Adrenal gland (tissue), 19 donors: ENCODE data around the gene MAP2. TPM values are rescaled to one million over a fixed set of nuclear protein-coding genes. Genes with fewer than 3 reads are reported as not detected.

Source experiments
- DNase-seq, 7 donors: peaks; one replicate each; pipeline ENCODE4 v3.0.0-alpha.2; 2019 to 2020
- H3K27ac ChIP-seq, 5 donors: fragments of 200-600 bp; sonication (generic) in 4 of 5; 1 replicate in 3 of 5; 2 replicates in 2 of 5; pipeline versions ENCODE4 v1.5.1 to v1.8.0; 2016 to 2020; ENCODE audit warnings: mild to moderate bottlenecking in 1 of 5
- H3K27me3 ChIP-seq: fragments of 200-600 bp; 2 replicates; pipeline ENCODE4 v1.8.0; 2021
- H3K36me3 ChIP-seq, 2 donors: fragments of 200-600 bp; replicated peaks in 1 of 2; 1 replicate in 1 of 2; 2 replicates in 1 of 2; pipeline versions ENCODE4 v1.5.1 to v1.8.0; 2018 to 2022
- H3K4me1 ChIP-seq, 2 donors: fragments of 200-600 bp; replicated peaks in 1 of 2; 1 replicate in 1 of 2; 2 replicates in 1 of 2; pipeline versions ENCODE4 v1.5.1 to v1.8.0; 2018 to 2021
- H3K4me3 ChIP-seq, 4 donors: fragments of 200-600 bp; sonication (generic) in 3 of 4; one replicate each; pipeline ENCODE4 v1.5.1; 2016 to 2018
- H3K9me3 ChIP-seq, 3 donors: fragments of 200-600 bp; sonication (generic) in 1 of 3; replicated peaks in 1 of 3; 1 replicate in 2 of 3; 2 replicates in 1 of 3; pipeline versions ENCODE4 v1.5.1 to v1.8.0; 2016 to 2021
- CTCF ChIP-seq, 6 experiments: fragments of 450-650 bp in 4 of 6; fragments of 200-600 bp in 2 of 6; sonication (generic) in 1 of 6; IDR thresholded peaks; 1 replicate in 5 of 6; 2 replicates in 1 of 6; pipeline versions ENCODE4 v1.5.1 to v1.8.0; 2016 to 2021; ENCODE audit warnings: antibody characterized with exemption in 6 of 6, mild to moderate bottlenecking in 2 of 6, moderate library complexity in 1 of 6
- POLR2A ChIP-seq, 2 donors: fragments of 450-650 bp; IDR thresholded peaks; one replicate each; pipeline ENCODE4 v1.6.1; 2017; ENCODE audit warnings: antibody characterized with exemption in 2 of 2, mild to moderate bottlenecking in 2 of 2, moderate library complexity in 1 of 2
- WGBS, 4 donors: extraction: QIAGEN DNeasy Blood & Tissue Kit in 2 of 4; methylation state at CpG; one replicate each; pipeline versions ENCODE4 v1.1.5 to v1.1.7; 2013 to 2017; 5-methylcytosine and 5-hydroxymethylcytosine counted together
- intact Hi-C, 2 donors: fragments of 100-400 bp; cut with DNase I; formaldehyde crosslinking; loops; one replicate each; pipeline versions ENCODE4 v1.14.1 to v1.15.0; 2022 to 2023
- long read RNA-seq, 10 donors: library from polyadenylated mRNA in 3 of 10; unstranded in 2 of 10; stranded (forward) in 1 of 10; transcript quantifications; one replicate each; pipeline ENCODE4 v2.0.0 and lab custom pipeline, GENCODE V29; 2021 to 2026
- polyA plus RNA-seq, 3 donors: library from polyadenylated mRNA; stranded (reverse); fragments of 200-250 nt in 2 of 3; fragments of 350-450 nt in 1 of 3; fragmentation: Illumina TruSeq in 1 of 3; extraction: RNeasy Lipid Tissue Mini Kit (QIAGEN cat#74804) in 1 of 3; gene quantifications; one replicate each; pipeline ENCODE4 v1.2.3, GENCODE V29; 2013 to 2014
- total RNA-seq, 9 donors: library from RNA; depleted of rRNA in 4 of 9; stranded (reverse); fragments of >200 nt in 4 of 9; fragments of 120-200 nt in 1 of 9; fragmentation: NEBNext Ultra II Directional in 1 of 9; extraction: Animal tissue kit (Norgen Biotek cat#: 25700) in 1 of 9; gene quantifications; one replicate each; pipeline versions ENCODE4 v1.1.0 to v1.2.4, GENCODE V29; 2013 to 2023
- donor health status: healthy with polysubstance abuse.
- donor health status: Bipolar disorder and iron deficiency.
- donor health status: DM: yes; HTN: yes; CAD: no.
- donor health status: DM: no; HTN: no; CAD: no.
- donor health status: DM: no; HTN: no; CAD: no.
- donor health status: DM: yes; HTN: yes; CAD: no.

MAP2 gene, protein sequence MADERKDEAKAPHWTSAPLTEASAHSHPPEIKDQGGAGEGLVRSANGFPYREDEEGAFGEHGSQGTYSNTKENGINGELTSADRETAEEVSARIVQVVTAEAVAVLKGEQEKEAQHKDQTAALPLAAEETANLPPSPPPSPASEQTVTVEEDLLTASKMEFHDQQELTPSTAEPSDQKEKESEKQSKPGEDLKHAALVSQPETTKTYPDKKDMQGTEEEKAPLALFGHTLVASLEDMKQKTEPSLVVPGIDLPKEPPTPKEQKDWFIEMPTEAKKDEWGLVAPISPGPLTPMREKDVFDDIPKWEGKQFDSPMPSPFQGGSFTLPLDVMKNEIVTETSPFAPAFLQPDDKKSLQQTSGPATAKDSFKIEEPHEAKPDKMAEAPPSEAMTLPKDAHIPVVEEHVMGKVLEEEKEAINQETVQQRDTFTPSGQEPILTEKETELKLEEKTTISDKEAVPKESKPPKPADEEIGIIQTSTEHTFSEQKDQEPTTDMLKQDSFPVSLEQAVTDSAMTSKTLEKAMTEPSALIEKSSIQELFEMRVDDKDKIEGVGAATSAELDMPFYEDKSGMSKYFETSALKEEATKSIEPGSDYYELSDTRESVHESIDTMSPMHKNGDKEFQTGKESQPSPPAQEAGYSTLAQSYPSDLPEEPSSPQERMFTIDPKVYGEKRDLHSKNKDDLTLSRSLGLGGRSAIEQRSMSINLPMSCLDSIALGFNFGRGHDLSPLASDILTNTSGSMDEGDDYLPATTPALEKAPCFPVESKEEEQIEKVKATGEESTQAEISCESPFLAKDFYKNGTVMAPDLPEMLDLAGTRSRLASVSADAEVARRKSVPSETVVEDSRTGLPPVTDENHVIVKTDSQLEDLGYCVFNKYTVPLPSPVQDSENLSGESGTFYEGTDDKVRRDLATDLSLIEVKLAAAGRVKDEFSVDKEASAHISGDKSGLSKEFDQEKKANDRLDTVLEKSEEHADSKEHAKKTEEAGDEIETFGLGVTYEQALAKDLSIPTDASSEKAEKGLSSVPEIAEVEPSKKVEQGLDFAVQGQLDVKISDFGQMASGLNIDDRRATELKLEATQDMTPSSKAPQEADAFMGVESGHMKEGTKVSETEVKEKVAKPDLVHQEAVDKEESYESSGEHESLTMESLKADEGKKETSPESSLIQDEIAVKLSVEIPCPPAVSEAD (N-terminal part only)
- total RNA-seq (10 to 100 TPM in 4 of 9 donors, 1 to 10 TPM in 5; 2.4 to 25.5 (median 5.8) TPM), polyA plus RNA-seq (10 to 100 TPM in 1 of 3 donors, 1 to 10 TPM in 2; 2.2 to 24.3 (median 6.3) TPM)
- long read RNA-seq, donor 1, result 0 reads
- long read RNA-seq, donor 2, result 0 reads
- long read RNA-seq, donor 3, result 0 reads
- long read RNA-seq, donor 4, result 0 reads
- long read RNA-seq, donor 5, result 0 reads
- long read RNA-seq, donor 6, partial matches to known transcripts, result 1 of 2 reads
- long read RNA-seq, donor 6, other reads (novel, unspliced or antisense), result 1 of 2 reads
- long read RNA-seq, donor 7, result 0 reads
- long read RNA-seq, donor 8, result 0 reads
- long read RNA-seq, donor 9, result 0 reads
- long read RNA-seq, donor 10, partial matches to known transcripts, result 6 of 6 reads
- long read RNA-seq, donor 10, other reads (novel, unspliced or antisense), result 0 of 6 reads

GRCh38 chr2:209423562-209424198 is at the start of gene MAP2:
MAP2 (plus strand) TSS chr2:209424047; CDS start chr2:209653171, 229,124 bp downstream.
- Histone ChIP-seq H3K4me1 (peaks cover 7 to 17% of the 10 kb centered on the region in 2 donors), H3K4me3 (peak within 1 kb of the TSS; percentile 14 to 66 (median 31)), H3K9me3 (no peaks in the 10 kb centered on the region), H3K36me3 (no peaks in the 10 kb centered on the region), H3K27ac (no peak within 1 kb of the TSS), H3K27me3 (no peaks in the 10 kb centered on the region)
- WGBS, 4 donors, result 1 to 6% (median 3%) methylated on average over 15 to 57 of the region's 57 CpGs
- intact Hi-C loops, result loop anchor here (5.0 to 10.0 kb wide), 2 partner anchors 86 to 131 kb away; no protein-coding TSS in a partner anchor
- TF ChIP-seq POLR2A (IDR thresholded peaks at IDR 0.05), result peak; percentile 26 to 28
- TF ChIP-seq CTCF (IDR thresholded peaks at IDR 0.05), result peak; percentile 33 to 99 (median 78)
- DNase-seq, result peak; percentile 79 to 88 (median 84)

DNA sequence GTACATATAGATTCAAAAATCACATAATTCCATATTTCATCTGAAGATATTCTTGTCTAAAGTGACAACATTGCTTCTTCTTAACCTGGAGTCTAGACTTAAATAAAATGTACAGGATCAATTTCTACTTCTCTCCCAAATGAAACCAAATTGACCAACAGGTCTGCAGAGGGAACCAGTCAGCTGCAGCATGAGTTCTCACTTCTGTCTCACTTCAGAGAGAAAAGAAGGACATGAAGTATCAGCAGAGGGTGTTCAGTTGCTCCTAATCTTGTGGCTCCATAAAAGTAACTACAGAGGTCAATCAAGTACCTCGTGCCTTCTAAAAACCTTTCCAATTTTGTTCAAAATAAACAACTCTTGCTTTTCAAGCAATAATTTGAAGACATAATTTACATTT is 47.2 kb upstream of the MAP2 start:
- TF ChIP-seq CTCF (IDR thresholded peaks at IDR 0.05) (no peak), POLR2A (IDR thresholded peaks at IDR 0.05) (no peak)

DNA sequence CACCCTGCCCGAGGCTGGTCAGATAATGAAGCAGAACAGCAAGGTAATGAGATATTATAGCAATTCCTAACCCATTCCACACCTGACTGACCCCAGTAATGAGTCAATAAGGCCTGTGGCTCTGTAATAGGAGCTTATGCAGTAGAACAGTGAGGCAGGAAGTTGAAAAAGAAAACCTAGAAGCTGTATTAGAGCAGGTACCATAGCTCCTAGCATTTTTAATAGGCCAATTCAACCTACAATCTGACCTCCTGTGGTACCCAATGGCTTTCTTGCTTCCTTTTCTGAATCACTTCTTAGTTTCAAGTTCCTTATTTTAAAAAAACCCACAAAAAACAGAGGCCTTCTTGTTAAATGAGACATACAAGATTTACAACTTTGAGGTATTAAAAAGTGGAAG is 43.6 kb upstream of the MAP2 start:
- no peaks in the 10 kb centered on the region for H3K27me3 ChIP-seq
- WGBS, 4 donors, result 48 to 79% (median 62%) methylated on average over 1 of the region's 1 CpG
- no peak for DNase-seq
- intact Hi-C loops, result no loop called here
- TF ChIP-seq CTCF (IDR thresholded peaks at IDR 0.05) (no peak), POLR2A (IDR thresholded peaks at IDR 0.05) (no peak)
- no peak overlapping the region for H3K27ac ChIP-seq
- H3K36me3 ChIP-seq, result no peaks in the 10 kb centered on the region
- H3K9me3 ChIP-seq, result no peaks in the 10 kb centered on the region
- H3K4me3 ChIP-seq, result no peak overlapping the region
- H3K4me1 ChIP-seq, result peaks cover 0 to 5% of the 10 kb centered on the region in 2 donors

More for the DNA sequence above, 47.2 kb upstream of the MAP2 start:
- intact Hi-C loops, result no loop called here
- Histone ChIP-seq H3K4me1 (no peaks in the 10 kb centered on the region), H3K36me3 (no peaks in the 10 kb centered on the region), H3K9me3 (no peaks in the 10 kb centered on the region), H3K27me3 (no peaks in the 10 kb centered on the region), H3K4me3 (no peak overlapping the region), H3K27ac (no peak overlapping the region)
- DNase-seq, result no peak
- WGBS, 4 donors, result 76 to 100% (median 86%) methylated on average over 1 of the region's 1 CpG
